ENCODE measurements around the gene CASP7.

DNA sequence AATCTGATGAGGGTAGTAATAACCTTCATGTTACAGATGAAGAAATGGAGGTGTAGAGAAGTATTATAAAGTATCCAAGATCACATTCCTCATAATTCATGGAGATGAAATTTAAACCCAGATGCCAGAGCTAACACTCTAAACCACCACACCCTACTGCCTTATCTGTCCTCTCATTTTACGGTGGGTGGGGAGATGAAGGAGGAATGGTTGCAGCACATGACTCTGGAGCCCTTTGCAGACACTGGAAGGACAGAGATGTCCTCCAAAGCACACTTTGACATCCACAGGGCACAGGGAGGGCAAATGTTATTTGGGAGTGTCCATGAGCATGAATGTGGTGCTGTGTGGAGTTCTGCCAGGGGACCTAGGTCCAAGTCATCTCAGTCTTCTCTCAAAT is 72.8 kb downstream of the CASP7 start:
- TF ChIP-seq, protein P1, sequence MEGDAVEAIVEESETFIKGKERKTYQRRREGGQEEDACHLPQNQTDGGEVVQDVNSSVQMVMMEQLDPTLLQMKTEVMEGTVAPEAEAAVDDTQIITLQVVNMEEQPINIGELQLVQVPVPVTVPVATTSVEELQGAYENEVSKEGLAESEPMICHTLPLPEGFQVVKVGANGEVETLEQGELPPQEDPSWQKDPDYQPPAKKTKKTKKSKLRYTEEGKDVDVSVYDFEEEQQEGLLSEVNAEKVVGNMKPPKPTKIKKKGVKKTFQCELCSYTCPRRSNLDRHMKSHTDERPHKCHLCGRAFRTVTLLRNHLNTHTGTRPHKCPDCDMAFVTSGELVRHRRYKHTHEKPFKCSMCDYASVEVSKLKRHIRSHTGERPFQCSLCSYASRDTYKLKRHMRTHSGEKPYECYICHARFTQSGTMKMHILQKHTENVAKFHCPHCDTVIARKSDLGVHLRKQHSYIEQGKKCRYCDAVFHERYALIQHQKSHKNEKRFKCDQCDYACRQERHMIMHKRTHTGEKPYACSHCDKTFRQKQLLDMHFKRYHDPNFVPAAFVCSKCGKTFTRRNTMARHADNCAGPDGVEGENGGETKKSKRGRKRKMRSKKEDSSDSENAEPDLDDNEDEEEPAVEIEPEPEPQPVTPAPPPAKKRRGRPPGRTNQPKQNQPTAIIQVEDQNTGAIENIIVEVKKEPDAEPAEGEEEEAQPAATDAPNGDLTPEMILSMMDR (IDR thresholded peaks at IDR 0.05), result no peak
- TF ChIP-seq POLR2A (IDR thresholded peaks at IDR 0.05), result no peak
